K562 (cell line): ENCODE data around the gene NAGPA. TPM values are rescaled to one million over a fixed set of nuclear protein-coding genes. Genes with fewer than 3 reads are reported as not detected.
A peak's percentile ranks its signal among the peaks of the same experiment; 100 is the strongest.

Experiments
- ATAC-seq: fragments of 200-7000 bp; cut with Tn5 transposase; 3 replicates; pipeline ENCODE4 v1.9.1; 2020; ENCODE audit warnings: moderate library complexity
- Bru-seq: library from RNA; stranded (reverse); fragments of 400-500 nt; gene quantifications from one replicate; lab custom pipeline; 2021; lab: Mats Ljungman, UMichigan
- BruChase-seq, 2 experiments: library from RNA; stranded (reverse); fragments of 400-500 nt; gene quantifications; one replicate each; lab custom pipeline; 2021; lab: Mats Ljungman, UMichigan
- BruUV-seq: library from RNA; stranded (reverse); fragments of 400-500 nt; replicated peaks from 2 replicates; lab custom pipeline; 2021; lab: Mats Ljungman, UMichigan
- CTCF ChIA-PET: fragments of 300-600 bp; formaldehyde crosslinking; extraction: SDS; loops from one replicate; lab custom pipeline; 2021; ENCODE audit warnings: low intra/inter-chr PET ratio; lab: Yijun Ruan, JAX
- POLR2A ChIA-PET: fragments of 300-600, 350-650 bp; sonication (Branson Sonifier 250); formaldehyde crosslinking; extraction: SDS; loops from one replicate; lab custom pipeline; 2021; ENCODE audit warnings: antibody characterized with exemption, inconsistent platforms; lab: Yijun Ruan, JAX
- DNase-seq, 4 experiments: peaks; one replicate each; pipeline versions ENCODE4 v3.0.0 to v3.0.0-alpha.2; 2011 to 2018; ENCODE audit warnings: low spot score in 3 of 4, mixed read lengths in 3 of 4; ENCODE audit errors: extremely low read depth in 1 of 4
- FAIRE-seq: peaks from 2 replicates; lab custom pipeline; 2011; peaks lifted over from hg19 to GRCh38; lab: Jason Lieb, UNC
- H2AFZ ChIP-seq: 2 replicates; pipeline ENCODE4 v1.6.0; 2011; ENCODE audit warnings: low read depth, low read length, control low read depth, inconsistent platforms
- H3K27ac ChIP-seq: fragments of 200-600 bp; 3 replicates; pipeline ENCODE4 v1.8.0; 2011; ENCODE audit warnings: low read depth, mild to moderate bottlenecking, control low read depth, inconsistent platforms, low read length, moderate library complexity, mixed read lengths; ENCODE audit errors: extremely low read depth
- H3K27me3 ChIP-seq, 2 experiments: fragments of 300-600 bp in 1 of 2; 2 replicates in 1 of 2; 3 replicates in 1 of 2; pipeline versions ENCODE4 v1.6.0 to v1.8.0; 2011; ENCODE audit warnings: inconsistent platforms in 2 of 2, low read length in 2 of 2, mild to moderate bottlenecking in 1 of 2, mixed read lengths in 1 of 2, moderate library complexity in 1 of 2; ENCODE audit not compliant: control insufficient read depth in 2 of 2, insufficient read depth in 2 of 2
- H3K36me3 ChIP-seq: fragments of 300-600 bp; 3 replicates; pipeline ENCODE4 v1.8.0; 2011; ENCODE audit warnings: mild to moderate bottlenecking, low read length, inconsistent platforms; ENCODE audit not compliant: control insufficient read depth, insufficient read depth
- H3K4me1 ChIP-seq, 2 experiments: fragments of 200-600 bp in 1 of 2; replicated peaks in 1 of 2; 2 replicates in 1 of 2; 3 replicates in 1 of 2; pipeline versions ENCODE4 v1.5.1 to v1.8.0; 2011; ENCODE audit warnings: inconsistent platforms in 2 of 2, low read length in 2 of 2, mild to moderate bottlenecking in 1 of 2, mixed read lengths in 1 of 2, moderate library complexity in 1 of 2; ENCODE audit not compliant: control insufficient read depth in 2 of 2, insufficient read depth in 2 of 2
- H3K4me2 ChIP-seq: 2 replicates; pipeline ENCODE4 v1.6.1; 2011; ENCODE audit warnings: low read length, control low read depth, inconsistent platforms, mixed read lengths; ENCODE audit not compliant: insufficient read depth
- H3K4me3 ChIP-seq: fragments of 200-600 bp; sonication (generic), shearing (Covaris generic); 2 replicates; pipeline ENCODE4 v1.5.1; 2016; ENCODE audit warnings: control low read depth, inconsistent platforms
- H3K79me2 ChIP-seq: fragments of 200-600 bp; 3 replicates; pipeline ENCODE4 v1.8.0; 2011; ENCODE audit warnings: low read length, inconsistent platforms; ENCODE audit not compliant: control insufficient read depth, insufficient read depth
- H3K9ac ChIP-seq, 2 experiments: 2 replicates each; pipeline versions ENCODE4 v1.6.0 to v1.6.1; 2011; ENCODE audit warnings: low read depth in 2 of 2, low read length in 2 of 2, control low read depth in 1 of 2, inconsistent platforms in 1 of 2, mild to moderate bottlenecking in 1 of 2, mixed read lengths in 1 of 2; ENCODE audit not compliant: insufficient read depth in 1 of 2
- H3K9me1 ChIP-seq: one replicate; pipeline ENCODE4 v1.6.0; 2011; ENCODE audit warnings: inconsistent platforms, mild to moderate bottlenecking, low read length, moderate library complexity; ENCODE audit not compliant: control insufficient read depth, insufficient read depth
- H3K9me3 ChIP-seq: replicated peaks from 2 replicates; pipeline ENCODE4 v1.5.1; 2011; ENCODE audit warnings: low read depth, low read length, inconsistent platforms; ENCODE audit not compliant: control insufficient read depth, insufficient read depth
- H4K20me1 ChIP-seq: replicated peaks from 2 replicates; pipeline ENCODE4 v1.6.1; 2011; ENCODE audit warnings: low read length, inconsistent platforms, mixed read lengths; ENCODE audit not compliant: control insufficient read depth, insufficient read depth
- CBX1 ChIP-seq: sonication (generic); IDR thresholded peaks from 2 replicates; pipeline ENCODE4 v1.6.1; 2016; ENCODE audit warnings: antibody characterized with exemption, low read depth, mild to moderate bottlenecking
- FIP1L1 ChIP-seq: fragments of 200-400 bp; formaldehyde crosslinking; IDR thresholded peaks from 2 replicates; pipeline ENCODE4 v1.6.1; 2018; ENCODE audit warnings: mild to moderate bottlenecking, low read depth, low read length; ENCODE audit not compliant: poor library complexity, severe bottlenecking
- GMEB1 ChIP-seq: fragments of 250-450 bp; sonication (Bioruptor Pico); IDR thresholded peaks from 2 replicates; pipeline ENCODE4 v1.4.0; 2020; ENCODE audit warnings: mild to moderate bottlenecking
- GTF2F1 ChIP-seq: IDR thresholded peaks from 2 replicates; pipeline ENCODE4 v1.6.1; 2011; ENCODE audit warnings: low read depth, low read length, improper control_type of control experiment
- MLLT1 ChIP-seq, 2 experiments: fragments of 450-650 bp; IDR thresholded peaks; 2 replicates each; pipeline ENCODE4 v1.6.1; 2016
- NKRF ChIP-seq: fragments of 450-650 bp; IDR thresholded peaks from 2 replicates; pipeline ENCODE4 v1.6.1; 2016; ENCODE audit warnings: borderline replicate concordance
- NR3C1 ChIP-seq: sonication (generic); formaldehyde crosslinking; IDR thresholded peaks from 2 replicates; pipeline ENCODE4 v1.8.1; 2022; ENCODE audit warnings: missing genetic modification reagents
- ZNF175 ChIP-seq: fragments of 200-800 bp; sonication (Bioruptor generic); IDR thresholded peaks from 2 replicates; pipeline ENCODE4 v1.6.1; 2016; ENCODE audit warnings: low read depth, mild to moderate bottlenecking, missing genetic modification characterization, missing compliant biosample characterization
- ZNF23 ChIP-seq: fragments of 250-450 bp; sonication (Bioruptor Pico); IDR thresholded peaks from 2 replicates; pipeline ENCODE4 v1.4.0; 2020; ENCODE audit warnings: mild to moderate bottlenecking
- WGBS: fragments of 100-300 bp; shearing (Covaris generic); methylation state at CpG from one replicate; pipeline ENCODE4 v1.1.6; 2016; ENCODE audit warnings: low coverage, mixed read lengths; ENCODE audit not compliant: insufficient coverage; ENCODE audit errors: missing lambda C conversion rate; 5-methylcytosine and 5-hydroxymethylcytosine counted together
- in situ Hi-C: fragments of 300-500 bp; cut with MboI; formaldehyde crosslinking; loops from 4 replicates; pipeline ENCODE4 v1.15.0; 2018; ENCODE audit warnings: inconsistent platforms, mixed read lengths
- intact Hi-C: fragments of 100-400 bp; cut with micrococcal nuclease; formaldehyde crosslinking; loops from 2 replicates; pipeline ENCODE4 v1.14.2; 2022
- long read RNA-seq, 3 experiments: library from polyadenylated mRNA in 2 of 3; library from RNA in 1 of 3; unstranded in 2 of 3; stranded (forward) in 1 of 3; transcript quantifications; one replicate each; pipeline ENCODE4 v2.0.0, GENCODE V29; 2019 to 2022
- polyA minus RNA-seq, 3 experiments: library from RNA; depleted of rRNA, polyadenylated mRNA; stranded (reverse); fragments of >200 nt; gene quantifications; 2 replicates each; pipeline ENCODE4 v1.2.3, GENCODE V29; 2011
- polyA plus RNA-seq, 8 experiments: library from polyadenylated mRNA; depleted of rRNA in 4 of 8; stranded (reverse) in 5 of 8; unstranded in 3 of 8; fragments of >200 nt; fragmentation: Nextera tagmentation in 2 of 8; fragmentation: Illumina TruSeq in 1 of 8; extraction: Ambion mirVana in 2 of 8; extraction: Trizol in 1 of 8; gene quantifications; 2 replicates each; pipeline versions ENCODE4 v1.2.1 to v1.2.3, GENCODE V29; 2011 to 2014; ENCODE audit warnings: inconsistent platforms in 1 of 8, missing spikeins in 1 of 8
- total RNA-seq, 7 experiments: library from RNA; depleted of rRNA in 6 of 7; stranded (reverse); fragments of >200 nt in 6 of 7; fragmentation: Illumina TruSeq in 2 of 7; extraction: Trizol in 2 of 7; gene quantifications; 2 replicates each; pipeline versions ENCODE4 v1.2.1 to v1.2.3, GENCODE V29; 2011 to 2021; ENCODE audit warnings: low replicate concordance in 1 of 7

NAGPA gene
- total RNA-seq (2011; cell fraction: chromatin; rRNA removed; ENCODE audit: low replicate concordance), result 9.5 and 17.8 TPM in 2 replicates
- 19.6 and 28.9 TPM in 2 replicates for total RNA-seq (2011; cell fraction: nucleolus; rRNA removed)
- 16.7 and 17.6 TPM in 2 replicates for total RNA-seq (2011; cell fraction: nucleoplasm; rRNA removed)
- total RNA-seq (2014; rRNA removed) (12.5 and 12.7 TPM in 2 replicates), total RNA-seq (2014; rRNA removed; fragmentation: Illumina TruSeq; extraction: Trizol) (3.0 and 3.8 TPM in 2 replicates), total RNA-seq (2015; rRNA removed; fragmentation: Illumina TruSeq; extraction: Trizol) (6.9 and 7.2 TPM in 2 replicates), total RNA-seq (2021) (11.9 and 12.8 TPM in 2 replicates), polyA plus RNA-seq (2011; rRNA removed) (3.8 and 4.5 TPM in 2 replicates), polyA plus RNA-seq (2014; fragmentation: Illumina TruSeq; extraction: Trizol) (4.6 and 8.6 TPM in 2 replicates), polyA plus RNA-seq (2014; fragmentation: Nextera tagmentation; extraction: Ambion mirVana) (under 1 TPM; 0.15 to 0.53 TPM), polyA plus RNA-seq (2014; rRNA removed) (11.1 and 12.7 TPM in 2 replicates), polyA minus RNA-seq (2011; rRNA and poly(A)+ RNA removed) (2.8 and 5.7 TPM in 2 replicates), Bru-seq, nascent RNA (percentile 58 among the genes with signal in this experiment), BruChase-seq, experiment 1, labeled RNA remaining after a 2-hour chase (percentile 54 among the genes with signal in this experiment), BruChase-seq, experiment 2, labeled RNA remaining after a 6-hour chase (percentile 59 among the genes with signal in this experiment)
- polyA plus RNA-seq (2011; cell fraction: cytosol; rRNA removed), result 6.3 and 14.1 TPM in 2 replicates
- 11.2 and 19.4 TPM in 2 replicates for polyA plus RNA-seq (2011; cell fraction: nucleus; rRNA removed)
- polyA plus RNA-seq (2012), result 6.5 and 8.8 TPM in 2 replicates
- polyA minus RNA-seq (2011; cell fraction: cytosol; rRNA and poly(A)+ RNA removed), result 5.6 and 6.1 TPM in 2 replicates
- polyA minus RNA-seq (2011; cell fraction: nucleus; rRNA and poly(A)+ RNA removed), result 7.6 and 9.0 TPM in 2 replicates
- long read RNA-seq, experiment 1, transcript NAGPA-201 (10 exons, 2,202 nt), result major isoform, 11 of 33 reads
- long read RNA-seq, experiment 1, partial matches to known transcripts, result 11 of 33 reads
- long read RNA-seq, experiment 1, other reads (novel, unspliced or antisense), result 10 of 33 reads
- long read RNA-seq, experiment 2, partial matches to known transcripts, result 12 of 23 reads
- long read RNA-seq, experiment 2, other reads (novel, unspliced or antisense), result 7 of 23 reads
- long read RNA-seq, experiment 3, transcript NAGPA-201 (10 exons, 2,202 nt), result major isoform, 11 of 22 reads
- long read RNA-seq, experiment 3, partial matches to known transcripts, result 3 of 22 reads
- long read RNA-seq, experiment 3, other reads (novel, unspliced or antisense), result 8 of 22 reads

- no peaks in the 10 kb centered on the region for H3K9me3 ChIP-seq
- peak; percentile 94 for ATAC-seq
- H3K4me3 ChIP-seq, result peak within 1 kb of the TSS; percentile 97
- peak within 1 kb of the TSS; percentile 61 for H3K27ac ChIP-seq
- peaks cover 0 to 3% of the 10 kb centered on the region in 2 experiments; a peak in 1 of 5 replicates for H3K27me3 ChIP-seq
- H3K4me2 ChIP-seq, result peak within 1 kb of the TSS; percentile 88
- no peaks in the 10 kb centered on the region for H4K20me1 ChIP-seq
- under 1% methylated on average over 94 of the region's 104 CpGs for whole genome bisulfite sequencing
- H3K79me2 ChIP-seq, result no peaks in the 10 kb centered on the region
- intact Hi-C loops, result no loop called here
- H3K4me1 ChIP-seq, result peaks cover 21 to 23% of the 10 kb centered on the region in 2 experiments; a peak in 4 of 5 replicates
- no peaks in the 10 kb centered on the region for H3K36me3 ChIP-seq
- peak within 1 kb of the TSS; percentile 65 to 92 for H3K9ac ChIP-seq
- no TSS peak for BruUV-seq
- no peaks in the 10 kb centered on the region for H3K9me1 ChIP-seq
- POLR2A ChIA-PET, result interaction anchor here (0.7 to 2.0 kb wide), 7 partner anchors 7 to 136 kb away, joined by 3 to 10 read pairs (median 4); no protein-coding TSS in a partner anchor
- peak; percentile 90 for FAIRE-seq
- peak within 1 kb of the TSS; percentile 98 for H2AFZ ChIP-seq
- CTCF ChIA-PET, result no interaction called here
- in situ Hi-C loops, result no loop called here
- DNase-seq, result peak; percentile 91 to 92 (median 92)
- TF ChIP-seq GMEB1 (CRISPR knock-in tag) (peak; percentile 42), NKRF (peak; percentile 98), CBX1 (peak; percentile 89), FIP1L1 (peak; percentile 55), NR3C1 (CRISPR knock-in tag) (no peak), ZNF23 (CRISPR knock-in tag) (no peak), GTF2F1 (no peak), MLLT1 (IDR thresholded peaks at IDR 0.05) (peak in 1 of 2 experiments; percentile 41; a peak in 1 of 4 replicates), ZNF175 (no peak)
Observed at GRCh38 chr16:5033256-5034166, at the start of gene NAGPA. NAGPA (minus strand) TSS chr16:5033935; CDS start chr16:5033914, 21 bp downstream.
